Measurements from ENCODE around the gene ARHGAP45. TPM values are rescaled to one million over a fixed set of nuclear protein-coding genes. Genes with fewer than 3 reads are reported as not detected.
A peak's percentile ranks its signal among the peaks of the same experiment; 100 is the strongest.

The ARHGAP45 gene
- total RNA-seq, 1 donor from 2014 or later, result 201 TPM

- Mint-ChIP-seq H3K27me3 (ENCODE audit: insufficient read depth) (no peaks in the 10 kb centered on the region), H3K4me1 (ENCODE audit: low read depth) (peaks cover 30% of the 10 kb centered on the region), H3K9me3 (no peaks in the 10 kb centered on the region), H3K27ac (peak overlapping the region; percentile 84), H3K4me3 (peak overlapping the region; percentile 94), H3K36me3 (ENCODE audit: low read depth) (peaks cover 3% of the 10 kb centered on the region)
- DNase-seq (ENCODE audit: low spot score), result no peak
- intact Hi-C loops (cut with micrococcal nuclease), result no loop called here
Observed at GRCh38 chr19:1093811-1094553, 27.0 kb downstream of the ARHGAP45 start.

GRCh38 chr19:1094655-1094977 is 27.6 kb downstream of the ARHGAP45 start:
- no peak for DNase-seq (ENCODE audit: low spot score)
- Mint-ChIP-seq H3K4me1 (ENCODE audit: low read depth) (peaks cover 36% of the 10 kb centered on the region), H3K4me3 (peak overlapping the region; percentile 94), H3K9me3 (peaks cover 3% of the 10 kb centered on the region), H3K36me3 (ENCODE audit: low read depth) (peaks cover 5% of the 10 kb centered on the region), H3K27me3 (ENCODE audit: insufficient read depth) (peaks cover 2% of the 10 kb centered on the region), H3K27ac (peak overlapping the region; percentile 84)
- intact Hi-C loops (cut with micrococcal nuclease), result no loop called here

GRCh38 chr19:1094978-1095701 is 28.2 kb downstream of the ARHGAP45 start, which contains the start of gene POLR2E:
Gene POLR2E, minus strand, starts transcription at chr19:1095375. Its CDS starts 60 bp downstream, at chr19:1095315.
- peak; percentile 98 for DNase-seq (ENCODE audit: low spot score)
- H3K9me3 Mint-ChIP-seq, result peaks cover 8% of the 10 kb centered on the region
- intact Hi-C loops (cut with micrococcal nuclease), result loop anchor here (1.0 kb wide), 3 partner anchors 8 to 18 kb away; partner anchors contain the start of gene GPX4
- H3K36me3 Mint-ChIP-seq (ENCODE audit: low read depth), result peaks cover 10% of the 10 kb centered on the region
- peaks cover 41% of the 10 kb centered on the region for H3K4me1 Mint-ChIP-seq (ENCODE audit: low read depth)
- H3K4me3 Mint-ChIP-seq, result peak within 1 kb of the TSS; percentile 94
- peaks cover 2% of the 10 kb centered on the region for H3K27me3 Mint-ChIP-seq (ENCODE audit: insufficient read depth)
- H3K27ac Mint-ChIP-seq, result peak within 1 kb of the TSS; percentile 97

GRCh38 chr19:1097810-1098176 is 30.8 kb downstream of the ARHGAP45 start:
- Mint-ChIP-seq H3K27me3 (ENCODE audit: insufficient read depth) (peaks cover 2% of the 10 kb centered on the region), H3K27ac (peak overlapping the region; percentile 78), H3K36me3 (ENCODE audit: low read depth) (peaks cover 10% of the 10 kb centered on the region), H3K4me1 (ENCODE audit: low read depth) (peaks cover 57% of the 10 kb centered on the region), H3K4me3 (no peak overlapping the region), H3K9me3 (peaks cover 8% of the 10 kb centered on the region)
- DNase-seq (ENCODE audit: low spot score), result no peak
- intact Hi-C loops (cut with micrococcal nuclease), result no loop called here

GRCh38 chr19:1098177-1099051 is 31.4 kb downstream of the ARHGAP45 start:
- peak overlapping the region; percentile 43 for H3K4me3 Mint-ChIP-seq
- H3K4me1 Mint-ChIP-seq (ENCODE audit: low read depth), result peaks cover 58% of the 10 kb centered on the region
- H3K27me3 Mint-ChIP-seq (ENCODE audit: insufficient read depth), result peaks cover 2% of the 10 kb centered on the region
- H3K27ac Mint-ChIP-seq, result peak overlapping the region; percentile 78
- intact Hi-C loops (cut with micrococcal nuclease), result loop anchor here (1.0 kb wide), 3 partner anchors 21 to 91 kb away; no protein-coding TSS in a partner anchor
- peaks cover 8% of the 10 kb centered on the region for H3K9me3 Mint-ChIP-seq
- H3K36me3 Mint-ChIP-seq (ENCODE audit: low read depth), result peaks cover 9% of the 10 kb centered on the region
- DNase-seq (ENCODE audit: low spot score), result no peak

GRCh38 chr19:1101337-1101698 is 34.4 kb downstream of the ARHGAP45 start:
- DNase-seq (ENCODE audit: low spot score), result no peak
- Mint-ChIP-seq H3K4me1 (ENCODE audit: low read depth) (peaks cover 46% of the 10 kb centered on the region), H3K27ac (peak overlapping the region; percentile 74), H3K9me3 (peaks cover 8% of the 10 kb centered on the region), H3K4me3 (peak overlapping the region; percentile 33), H3K27me3 (ENCODE audit: insufficient read depth) (peaks cover 2% of the 10 kb centered on the region), H3K36me3 (ENCODE audit: low read depth) (peaks cover 8% of the 10 kb centered on the region)
- intact Hi-C loops (cut with micrococcal nuclease), result loop anchor here (5.0 kb wide), 1 partner anchor 34 kb away; the partner anchor contains the start of gene ARHGAP45

- DNase-seq (ENCODE audit: low spot score), result peak; percentile 39
- Mint-ChIP-seq H3K36me3 (ENCODE audit: low read depth) (peaks cover 12% of the 10 kb centered on the region), H3K27me3 (ENCODE audit: insufficient read depth) (peaks cover 2% of the 10 kb centered on the region), H3K4me3 (peak overlapping the region; percentile 76), H3K27ac (peak overlapping the region; percentile 90), H3K4me1 (ENCODE audit: low read depth) (peaks cover 43% of the 10 kb centered on the region), H3K9me3 (peaks cover 8% of the 10 kb centered on the region)
- intact Hi-C loops (cut with micrococcal nuclease), result loop anchor here (1.0 to 5.0 kb wide), 5 partner anchors 7 to 138 kb away; partner anchors contain the start of genes ABCA7, ARHGAP45, ATP5F1D and CNN2
Observed at GRCh38 chr19:1102407-1103131, 35.6 kb downstream of the ARHGAP45 start.

- Mint-ChIP-seq H3K36me3 (ENCODE audit: low read depth) (peaks cover 12% of the 10 kb centered on the region), H3K4me1 (ENCODE audit: low read depth) (peaks cover 36% of the 10 kb centered on the region), H3K9me3 (peaks cover 8% of the 10 kb centered on the region), H3K4me3 (peak overlapping the region; percentile 76), H3K27me3 (ENCODE audit: insufficient read depth) (peaks cover 2% of the 10 kb centered on the region), H3K27ac (peak overlapping the region; percentile 90)
- no peak for DNase-seq (ENCODE audit: low spot score)
- intact Hi-C loops (cut with micrococcal nuclease), result loop anchor here (1.0 to 5.0 kb wide), 5 partner anchors 8 to 138 kb away; partner anchors contain the start of genes ABCA7, ARHGAP45, ATP5F1D and CNN2
Observed at GRCh38 chr19:1103132-1103707, 36.3 kb downstream of the ARHGAP45 start.

- Mint-ChIP-seq H3K4me1 (ENCODE audit: low read depth) (peaks cover 30% of the 10 kb centered on the region), H3K27me3 (ENCODE audit: insufficient read depth) (peaks cover 2% of the 10 kb centered on the region), H3K27ac (peak within 1 kb of the TSS; percentile 90), H3K36me3 (ENCODE audit: low read depth) (peaks cover 14% of the 10 kb centered on the region), H3K4me3 (peak within 1 kb of the TSS; percentile 80), H3K9me3 (peaks cover 8% of the 10 kb centered on the region)
- DNase-seq (ENCODE audit: low spot score), result peak; percentile 96
- intact Hi-C loops (cut with micrococcal nuclease), result loop anchor here (1.0 to 5.0 kb wide), 7 partner anchors 9 to 137 kb away; partner anchors contain the start of genes ABCA7, ARHGAP45, ATP5F1D and CNN2
Observed at GRCh38 chr19:1103708-1104310, 36.8 kb downstream of the ARHGAP45 start, which contains the start of gene GPX4. Gene GPX4, plus strand, starts transcription at chr19:1103994. Its CDS starts 50 bp downstream, at chr19:1104044.

GRCh38 chr19:1104311-1105007 is 37.5 kb downstream of the ARHGAP45 start:
- DNase-seq (ENCODE audit: low spot score), result peak; percentile 71
- H3K9me3 Mint-ChIP-seq, result peaks cover 7% of the 10 kb centered on the region
- peaks cover 24% of the 10 kb centered on the region for H3K4me1 Mint-ChIP-seq (ENCODE audit: low read depth)
- peaks cover under 1% of the 10 kb centered on the region for H3K27me3 Mint-ChIP-seq (ENCODE audit: insufficient read depth)
- peaks cover 13% of the 10 kb centered on the region for H3K36me3 Mint-ChIP-seq (ENCODE audit: low read depth)
- H3K4me3 Mint-ChIP-seq, result peak overlapping the region; percentile 80
- intact Hi-C loops (cut with micrococcal nuclease), result loop anchor here (1.0 to 5.0 kb wide), 3 partner anchors 28 to 83 kb away; partner anchors contain the start of genes ARHGAP45, RNU6-2 and TMEM259
- peak overlapping the region; percentile 55 for H3K27ac Mint-ChIP-seq

Measured in activated T-helper 1 cell treated with anti-CD3 and anti-CD28 coated beads, Interleukin-12 subunit alpha, Interleukin-12 subunit beta, Interleukin-2, Interleukin-4 antibody, amounts not matched to agents 30 ng/mL and 10 ng/mL and 1 ng/mL, durations not matched to agents 14 hours and 24 hours and 36 hours (primary cell).